Liver (tissue), 9 donors: ENCODE data around the gene SNX5. TPM values are rescaled to one million over a fixed set of nuclear protein-coding genes. Genes with fewer than 3 reads are reported as not detected.

Source experiments
- DNase-seq: peaks from one replicate; pipeline ENCODE4 v3.0.0-alpha.2; 2017; ENCODE audit warnings: low spot score
- H3K27ac ChIP-seq, 2 donors: one replicate each; pipeline ENCODE4 v1.7.0; 2013; ENCODE audit warnings: inconsistent platforms in 2 of 2, low read length in 2 of 2, control low read depth in 1 of 2, low read depth in 1 of 2, mild to moderate bottlenecking in 1 of 2
- H3K27me3 ChIP-seq, 4 donors: one replicate each; pipeline versions ENCODE4 v1.6.1 to v1.7.0; 2013; ENCODE audit warnings: low read length in 3 of 4, inconsistent platforms in 1 of 4, mild to moderate bottlenecking in 1 of 4, moderate library complexity in 1 of 4; ENCODE audit not compliant: control insufficient read depth in 4 of 4, insufficient read depth in 4 of 4
- H3K36me3 ChIP-seq, 4 donors: one replicate each; pipeline versions ENCODE4 v1.6.1 to v1.7.0; 2013; ENCODE audit warnings: low read length in 3 of 4, mild to moderate bottlenecking in 3 of 4, low read depth in 1 of 4, moderate library complexity in 1 of 4; ENCODE audit not compliant: control insufficient read depth in 4 of 4, insufficient read depth in 3 of 4
- H3K4me1 ChIP-seq, 4 donors: one replicate each; pipeline versions ENCODE4 v1.6.1 to v1.7.0; 2013; ENCODE audit warnings: low read length in 3 of 4, mild to moderate bottlenecking in 3 of 4, moderate library complexity in 1 of 4; ENCODE audit not compliant: control insufficient read depth in 4 of 4, insufficient read depth in 4 of 4
- H3K4me3 ChIP-seq, 3 donors: one replicate each; pipeline versions ENCODE4 v1.6.1 to v1.7.0; 2013; ENCODE audit warnings: low read length in 3 of 3, control low read depth in 1 of 3, low read depth in 1 of 3, mild to moderate bottlenecking in 1 of 3
- H3K9ac ChIP-seq, 2 donors: one replicate each; pipeline ENCODE4 v1.7.0; 2013; ENCODE audit warnings: low read length in 2 of 2, mild to moderate bottlenecking in 2 of 2, moderate library complexity in 2 of 2, control low read depth in 1 of 2, low read depth in 1 of 2
- H3K9me3 ChIP-seq, 4 donors: one replicate each; pipeline versions ENCODE4 v1.6.1 to v1.7.0; 2013; ENCODE audit warnings: low read length in 3 of 4; ENCODE audit not compliant: control insufficient read depth in 4 of 4
- EGR1 ChIP-seq, 2 donors: IDR thresholded peaks; 2 replicates each; pipeline ENCODE4 v1.6.1; 2016 to 2018; ENCODE audit warnings: antibody characterized with exemption in 2 of 2, low read depth in 2 of 2
- FOXA1 ChIP-seq: IDR thresholded peaks from 2 replicates; pipeline ENCODE4 v1.6.1; 2016; ENCODE audit warnings: antibody characterized with exemption
- FOXA2 ChIP-seq: IDR thresholded peaks from 2 replicates; pipeline ENCODE4 v1.6.1; 2016; ENCODE audit warnings: antibody characterized with exemption
- GABPA ChIP-seq, 2 donors: IDR thresholded peaks in 1 of 2; conservative IDR thresholded peaks in 1 of 2; 2 replicates each; pipeline ENCODE4 v1.6.1; 2016; ENCODE audit warnings: antibody characterized with exemption in 2 of 2, mild to moderate bottlenecking in 1 of 2, moderate library complexity in 1 of 2
- HNF4A ChIP-seq, 2 donors: conservative IDR thresholded peaks; 2 replicates each; pipeline ENCODE4 v1.6.1; 2016; ENCODE audit warnings: antibody characterized with exemption in 2 of 2, mild to moderate bottlenecking in 2 of 2
- HNF4G ChIP-seq: IDR thresholded peaks from 2 replicates; pipeline ENCODE4 v1.6.1; 2016; ENCODE audit warnings: antibody characterized with exemption
- JUND ChIP-seq, 2 donors: IDR thresholded peaks; 2 replicates each; pipeline ENCODE4 v1.6.1; 2016; ENCODE audit warnings: antibody characterized with exemption in 2 of 2
- NR2F2 ChIP-seq: IDR thresholded peaks from 2 replicates; pipeline ENCODE4 v1.6.1; 2016; ENCODE audit warnings: antibody characterized with exemption
- RAD21 ChIP-seq, 2 donors: IDR thresholded peaks; 2 replicates each; pipeline ENCODE4 v1.6.1; 2016; ENCODE audit warnings: antibody characterized with exemption in 2 of 2, mild to moderate bottlenecking in 2 of 2
- RXRA ChIP-seq, 2 donors: IDR thresholded peaks; 2 replicates each; pipeline ENCODE4 v1.6.1; 2017 to 2018; ENCODE audit warnings: antibody characterized with exemption in 2 of 2, mild to moderate bottlenecking in 1 of 2
- SP1 ChIP-seq: IDR thresholded peaks from 2 replicates; pipeline ENCODE4 v1.6.1; 2018; ENCODE audit warnings: antibody characterized with exemption, mild to moderate bottlenecking
- TAF1 ChIP-seq: conservative IDR thresholded peaks from 2 replicates; pipeline ENCODE4 v1.6.1; 2016; ENCODE audit warnings: antibody characterized with exemption, mild to moderate bottlenecking
- YY1 ChIP-seq: IDR thresholded peaks from 2 replicates; pipeline ENCODE4 v1.6.1; 2016; ENCODE audit warnings: antibody characterized with exemption, mild to moderate bottlenecking
- WGBS: extraction: QIAGEN DNeasy Blood & Tissue Kit; methylation state at CpG from one replicate; pipeline ENCODE4 v1.1.7; 2013; 5-methylcytosine and 5-hydroxymethylcytosine counted together
- polyA plus RNA-seq, 2 donors: library from polyadenylated mRNA; stranded (reverse) in 1 of 2; unstranded in 1 of 2; fragments of 200-250 nt in 1 of 2; fragments of >200 nt in 1 of 2; fragmentation: Nextera tagmentation in 1 of 2; extraction: Ambion mirVana in 1 of 2; gene quantifications; one replicate each; pipeline versions ENCODE4 v1.2.1 to v1.2.3, GENCODE V29; 2013 to 2015
- total RNA-seq, 2 donors: library from RNA; depleted of rRNA; stranded (reverse); fragments of >200 nt; gene quantifications; one replicate each; pipeline ENCODE4 v1.2.3, GENCODE V29; 2014
- TF ChIP-seq, protein P1 (sequence below): IDR thresholded peaks from 2 replicates; pipeline ENCODE4 v1.6.1; 2016; ENCODE audit warnings: antibody characterized with exemption
- TF ChIP-seq, protein P2 (sequence below): IDR thresholded peaks from 2 replicates; pipeline ENCODE4 v1.6.1; 2016; ENCODE audit warnings: antibody characterized with exemption
- TF ChIP-seq, protein P3 (sequence below): fragments of 150-350 bp; IDR thresholded peaks from 2 replicates; pipeline ENCODE4 v1.5.1; 2017; ENCODE audit warnings: improper control_type of control experiment, low read depth, low read length; ENCODE audit not compliant: missing input control
- TF ChIP-seq, protein P4 (sequence below): IDR thresholded peaks from 2 replicates; pipeline ENCODE4 v1.6.1; 2016; ENCODE audit warnings: antibody characterized with exemption
- TF ChIP-seq, protein P5 (sequence below): IDR thresholded peaks from 2 replicates; pipeline ENCODE4 v1.6.1; 2016; ENCODE audit warnings: antibody characterized with exemption, mild to moderate bottlenecking
- donor health status: healthy.
- donor health status: healthy.
- donor health status: healthy.
- donor health status: healthy.
- donor health status: healthy.

Gene SNX5
- total and polyA plus RNA-seq, 4 donors: 32.8 to 77.8 (median 46.2) TPM

DNA sequence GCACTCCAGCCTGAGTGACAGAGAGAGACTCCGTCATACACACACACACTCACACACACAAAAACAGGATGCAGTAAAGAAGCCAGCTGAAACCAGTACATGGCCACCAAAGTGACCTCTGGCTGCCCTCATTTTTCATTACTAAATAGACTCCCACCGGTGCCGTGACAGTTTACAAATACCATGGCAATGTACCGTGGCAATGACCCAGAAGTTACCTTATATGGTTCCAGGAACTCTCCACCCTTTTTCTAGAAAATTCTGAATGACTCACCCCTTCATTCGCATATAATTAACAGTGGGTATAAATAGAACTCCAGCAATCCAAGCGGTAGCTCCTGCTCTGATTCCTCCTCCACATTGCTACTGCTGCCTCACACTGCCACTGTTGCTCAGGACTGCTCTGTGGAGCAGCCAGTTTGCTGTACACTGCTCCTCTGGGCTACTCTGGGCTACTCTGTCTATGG lies 57.7 kb downstream of the SNX5 start:
- TF ChIP-seq JUND (IDR thresholded peaks at IDR 0.05) (peak; percentile 99 to 100), RAD21 (IDR thresholded peaks at IDR 0.05) (peak; percentile 31 to 46), HNF4G (no peak), YY1 (peak; percentile 83), GABPA (IDR thresholded peaks at IDR 0.05 in 1 of 2, conservative IDR thresholded peaks at IDR 0.05 in 1 of 2) (peak; percentile 9 to 66), HNF4A (conservative IDR thresholded peaks at IDR 0.05) (peak; percentile 39 to 65), SP1 (peak; percentile 79), EGR1 (IDR thresholded peaks at IDR 0.05; ENCODE audit: low read depth in 2 of 2) (peak in 1 of 2 donors; percentile 67), NR2F2 (peak; percentile 69), FOXA2 (peak; percentile 42), TAF1 (peak; percentile 81), FOXA1 (no peak), RXRA (IDR thresholded peaks at IDR 0.05) (peak; percentile 91 to 97)
- TF ChIP-seq, protein P1, sequence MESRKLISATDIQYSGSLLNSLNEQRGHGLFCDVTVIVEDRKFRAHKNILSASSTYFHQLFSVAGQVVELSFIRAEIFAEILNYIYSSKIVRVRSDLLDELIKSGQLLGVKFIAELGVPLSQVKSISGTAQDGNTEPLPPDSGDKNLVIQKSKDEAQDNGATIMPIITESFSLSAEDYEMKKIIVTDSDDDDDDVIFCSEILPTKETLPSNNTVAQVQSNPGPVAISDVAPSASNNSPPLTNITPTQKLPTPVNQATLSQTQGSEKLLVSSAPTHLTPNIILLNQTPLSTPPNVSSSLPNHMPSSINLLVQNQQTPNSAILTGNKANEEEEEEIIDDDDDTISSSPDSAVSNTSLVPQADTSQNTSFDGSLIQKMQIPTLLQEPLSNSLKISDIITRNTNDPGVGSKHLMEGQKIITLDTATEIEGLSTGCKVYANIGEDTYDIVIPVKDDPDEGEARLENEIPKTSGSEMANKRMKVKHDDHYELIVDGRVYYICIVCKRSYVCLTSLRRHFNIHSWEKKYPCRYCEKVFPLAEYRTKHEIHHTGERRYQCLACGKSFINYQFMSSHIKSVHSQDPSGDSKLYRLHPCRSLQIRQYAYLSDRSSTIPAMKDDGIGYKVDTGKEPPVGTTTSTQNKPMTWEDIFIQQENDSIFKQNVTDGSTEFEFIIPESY: peak; percentile 86
- TF ChIP-seq, protein P2, sequence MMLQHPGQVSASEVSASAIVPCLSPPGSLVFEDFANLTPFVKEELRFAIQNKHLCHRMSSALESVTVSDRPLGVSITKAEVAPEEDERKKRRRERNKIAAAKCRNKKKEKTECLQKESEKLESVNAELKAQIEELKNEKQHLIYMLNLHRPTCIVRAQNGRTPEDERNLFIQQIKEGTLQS: peak; percentile 95
- TF ChIP-seq, protein P3, sequence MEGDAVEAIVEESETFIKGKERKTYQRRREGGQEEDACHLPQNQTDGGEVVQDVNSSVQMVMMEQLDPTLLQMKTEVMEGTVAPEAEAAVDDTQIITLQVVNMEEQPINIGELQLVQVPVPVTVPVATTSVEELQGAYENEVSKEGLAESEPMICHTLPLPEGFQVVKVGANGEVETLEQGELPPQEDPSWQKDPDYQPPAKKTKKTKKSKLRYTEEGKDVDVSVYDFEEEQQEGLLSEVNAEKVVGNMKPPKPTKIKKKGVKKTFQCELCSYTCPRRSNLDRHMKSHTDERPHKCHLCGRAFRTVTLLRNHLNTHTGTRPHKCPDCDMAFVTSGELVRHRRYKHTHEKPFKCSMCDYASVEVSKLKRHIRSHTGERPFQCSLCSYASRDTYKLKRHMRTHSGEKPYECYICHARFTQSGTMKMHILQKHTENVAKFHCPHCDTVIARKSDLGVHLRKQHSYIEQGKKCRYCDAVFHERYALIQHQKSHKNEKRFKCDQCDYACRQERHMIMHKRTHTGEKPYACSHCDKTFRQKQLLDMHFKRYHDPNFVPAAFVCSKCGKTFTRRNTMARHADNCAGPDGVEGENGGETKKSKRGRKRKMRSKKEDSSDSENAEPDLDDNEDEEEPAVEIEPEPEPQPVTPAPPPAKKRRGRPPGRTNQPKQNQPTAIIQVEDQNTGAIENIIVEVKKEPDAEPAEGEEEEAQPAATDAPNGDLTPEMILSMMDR: no peak
- TF ChIP-seq, protein P4, sequence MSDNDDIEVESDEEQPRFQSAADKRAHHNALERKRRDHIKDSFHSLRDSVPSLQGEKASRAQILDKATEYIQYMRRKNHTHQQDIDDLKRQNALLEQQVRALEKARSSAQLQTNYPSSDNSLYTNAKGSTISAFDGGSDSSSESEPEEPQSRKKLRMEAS: peak; percentile 18
- TF ChIP-seq, protein P5, sequence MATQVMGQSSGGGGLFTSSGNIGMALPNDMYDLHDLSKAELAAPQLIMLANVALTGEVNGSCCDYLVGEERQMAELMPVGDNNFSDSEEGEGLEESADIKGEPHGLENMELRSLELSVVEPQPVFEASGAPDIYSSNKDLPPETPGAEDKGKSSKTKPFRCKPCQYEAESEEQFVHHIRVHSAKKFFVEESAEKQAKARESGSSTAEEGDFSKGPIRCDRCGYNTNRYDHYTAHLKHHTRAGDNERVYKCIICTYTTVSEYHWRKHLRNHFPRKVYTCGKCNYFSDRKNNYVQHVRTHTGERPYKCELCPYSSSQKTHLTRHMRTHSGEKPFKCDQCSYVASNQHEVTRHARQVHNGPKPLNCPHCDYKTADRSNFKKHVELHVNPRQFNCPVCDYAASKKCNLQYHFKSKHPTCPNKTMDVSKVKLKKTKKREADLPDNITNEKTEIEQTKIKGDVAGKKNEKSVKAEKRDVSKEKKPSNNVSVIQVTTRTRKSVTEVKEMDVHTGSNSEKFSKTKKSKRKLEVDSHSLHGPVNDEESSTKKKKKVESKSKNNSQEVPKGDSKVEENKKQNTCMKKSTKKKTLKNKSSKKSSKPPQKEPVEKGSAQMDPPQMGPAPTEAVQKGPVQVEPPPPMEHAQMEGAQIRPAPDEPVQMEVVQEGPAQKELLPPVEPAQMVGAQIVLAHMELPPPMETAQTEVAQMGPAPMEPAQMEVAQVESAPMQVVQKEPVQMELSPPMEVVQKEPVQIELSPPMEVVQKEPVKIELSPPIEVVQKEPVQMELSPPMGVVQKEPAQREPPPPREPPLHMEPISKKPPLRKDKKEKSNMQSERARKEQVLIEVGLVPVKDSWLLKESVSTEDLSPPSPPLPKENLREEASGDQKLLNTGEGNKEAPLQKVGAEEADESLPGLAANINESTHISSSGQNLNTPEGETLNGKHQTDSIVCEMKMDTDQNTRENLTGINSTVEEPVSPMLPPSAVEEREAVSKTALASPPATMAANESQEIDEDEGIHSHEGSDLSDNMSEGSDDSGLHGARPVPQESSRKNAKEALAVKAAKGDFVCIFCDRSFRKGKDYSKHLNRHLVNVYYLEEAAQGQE: peak; percentile 93
- Histone ChIP-seq H3K27me3 (no peaks in the 10 kb centered on the region), H3K27ac (peak overlapping the region; percentile 89 to 93), H3K9me3 (no peaks in the 10 kb centered on the region), H3K9ac (no peak overlapping the region), H3K4me1 (peaks cover 2 to 7% (median 6%) of the 10 kb centered on the region in 4 donors), H3K4me3 (no peak overlapping the region), H3K36me3 (no peaks in the 10 kb centered on the region)
- DNase-seq: no peak
- WGBS: 18% methylated on average over 6 of the region's 6 CpGs
